Fibroblast of lung (primary cell): ENCODE data around the gene CDKN1A. TPM values are rescaled to one million over a fixed set of nuclear protein-coding genes. Genes with fewer than 3 reads are reported as not detected.

Experiments
- DNase-seq, 2 donors: peaks; one replicate each; pipeline versions ENCODE4 v3.0.0 to v3.0.0-alpha.2; 2010; ENCODE audit warnings: low read depth in 2 of 2
- H2AFZ ChIP-seq: 2 replicates; pipeline ENCODE4 v1.5.1; 2012; ENCODE audit warnings: low read length, control low read depth, inconsistent platforms
- H3K27ac ChIP-seq: 2 replicates; pipeline ENCODE4 v1.5.1; 2011; ENCODE audit warnings: low read length, control low read depth; ENCODE audit not compliant: insufficient read depth
- H3K27me3 ChIP-seq: 2 replicates; pipeline ENCODE4 v1.5.1; 2011; ENCODE audit warnings: mild to moderate bottlenecking, low read length; ENCODE audit not compliant: control insufficient read depth, insufficient read depth
- H3K36me3 ChIP-seq: 2 replicates; pipeline ENCODE4 v1.5.1; 2011; ENCODE audit warnings: low read length; ENCODE audit not compliant: control insufficient read depth, insufficient read depth
- H3K4me1 ChIP-seq: 2 replicates; pipeline ENCODE4 v1.5.1; 2011; ENCODE audit warnings: low read length; ENCODE audit not compliant: control insufficient read depth, insufficient read depth; ENCODE audit errors: extremely low read depth
- H3K4me2 ChIP-seq: 2 replicates; pipeline ENCODE4 v1.5.1; 2011; ENCODE audit warnings: low read length, control low read depth; ENCODE audit not compliant: insufficient read depth; ENCODE audit errors: extremely low read depth
- H3K4me3 ChIP-seq, 4 experiments: fragments of 200-600 bp in 1 of 4; sonication (generic) in 1 of 4; replicated peaks in 1 of 4; 2 replicates each; pipeline ENCODE4 v1.5.1; 2011 to 2016; ENCODE audit warnings: low read length in 4 of 4, low read depth in 3 of 4, mild to moderate bottlenecking in 3 of 4, control low read depth in 2 of 4, inconsistent platforms in 1 of 4, mixed read lengths in 1 of 4; ENCODE audit not compliant: insufficient read depth in 1 of 4; ENCODE audit errors: control extremely low read depth in 1 of 4
- H3K79me2 ChIP-seq: 2 replicates; pipeline ENCODE4 v1.5.1; 2012; ENCODE audit warnings: mild to moderate bottlenecking, low read length, inconsistent platforms; ENCODE audit not compliant: control insufficient read depth, insufficient read depth
- H3K9ac ChIP-seq: 2 replicates; pipeline ENCODE4 v1.5.1; 2011; ENCODE audit warnings: mild to moderate bottlenecking, low read length, control low read depth; ENCODE audit not compliant: insufficient read depth
- H3K9me3 ChIP-seq: 2 replicates; pipeline ENCODE4 v1.5.1; 2012; ENCODE audit warnings: low read depth, low read length; ENCODE audit not compliant: control insufficient read depth, insufficient read depth
- H4K20me1 ChIP-seq: 2 replicates; pipeline ENCODE4 v1.5.1; 2011; ENCODE audit warnings: low read length; ENCODE audit not compliant: control insufficient read depth, insufficient read depth; ENCODE audit errors: extremely low read depth
- CTCF ChIP-seq, 2 donors: IDR thresholded peaks in 1 of 2; conservative IDR thresholded peaks in 1 of 2; 1 replicate in 1 of 2; 2 replicates in 1 of 2; pipeline ENCODE4 v1.5.1; 2011 to 2012; ENCODE audit warnings: low read length in 2 of 2, control low read depth in 1 of 2, inconsistent platforms in 1 of 2, low read depth in 1 of 2, mild to moderate bottlenecking in 1 of 2
- EZH2 ChIP-seq: IDR thresholded peaks from 2 replicates; pipeline ENCODE4 v1.5.1; 2012; ENCODE audit warnings: low read length, control low read depth, mild to moderate bottlenecking; ENCODE audit errors: missing control alignments
- polyA plus RNA-seq, 2 donors: library from polyadenylated mRNA; depleted of rRNA in 1 of 2; stranded (reverse) in 1 of 2; unstranded in 1 of 2; fragments of >200 nt; gene quantifications; 2 replicates each; pipeline ENCODE4 v1.2.1, GENCODE V29; 2011 to 2012; ENCODE audit warnings: missing spikeins in 1 of 2
- total RNA-seq: library from RNA; depleted of rRNA; stranded (reverse); fragments of >200 nt; gene quantifications from 2 replicates; pipeline ENCODE4 v1.2.1, GENCODE V29; 2014

The CDKN1A gene
- total and polyA plus RNA-seq, 2 donors (not counting 1 experiment from before 2014, with no cell fraction given) = 166 to 900 TPM

- Histone ChIP-seq H3K4me3 (no peak within 1 kb of the TSS), H3K4me1 (no peaks in the 10 kb centered on the region), H2AFZ (no peak within 1 kb of the TSS), H3K9me3 (no peaks in the 10 kb centered on the region), H3K4me2 (no peak within 1 kb of the TSS), H3K79me2 (no peaks in the 10 kb centered on the region), H3K27ac (no peak within 1 kb of the TSS), H3K36me3 (no peaks in the 10 kb centered on the region), H3K9ac (no peak within 1 kb of the TSS), H3K27me3 (peaks cover 2% of the 10 kb centered on the region), H4K20me1 (no peaks in the 10 kb centered on the region)
- no peak for DNase-seq
- TF ChIP-seq CTCF (conservative IDR thresholded peaks at IDR 0.05 in 1 of 2, IDR thresholded peaks at IDR 0.05 in 1 of 2; ENCODE audit: low read depth in 1 of 2, low read length in 2 of 2) (no peak), EZH2 (no peak)
Measured at GRCh38 chr6:36697481-36697903, 19.0 kb downstream of the CDKN1A start, which contains the start of gene RAB44. Gene RAB44, plus strand, starts transcription at chr6:36697826. Its CDS starts 6,410 bp downstream, at chr6:36704236.

GRCh38 chr6:36698196-36698595 lies 19.7 kb downstream of the CDKN1A start:
- H3K27ac ChIP-seq = no peak overlapping the region
- no peaks in the 10 kb centered on the region for H3K36me3 ChIP-seq
- no peak for TF ChIP-seq EZH2
- TF ChIP-seq CTCF (conservative IDR thresholded peaks at IDR 0.05 in 1 of 2, IDR thresholded peaks at IDR 0.05 in 1 of 2; ENCODE audit: low read depth in 1 of 2, low read length in 2 of 2) = no peak
- no peaks in the 10 kb centered on the region for H3K9me3 ChIP-seq
- H3K4me3 ChIP-seq = no peak overlapping the region
- H2AFZ ChIP-seq = no peak overlapping the region
- no peaks in the 10 kb centered on the region for H4K20me1 ChIP-seq
- H3K4me2 ChIP-seq = no peak overlapping the region
- no peak overlapping the region for H3K9ac ChIP-seq
- H3K27me3 ChIP-seq = peaks cover 3% of the 10 kb centered on the region
- H3K4me1 ChIP-seq = no peaks in the 10 kb centered on the region
- no peak for DNase-seq
- no peaks in the 10 kb centered on the region for H3K79me2 ChIP-seq

GRCh38 chr6:36698871-36699271 lies 20.4 kb downstream of the CDKN1A start:
- H2AFZ ChIP-seq = no peak overlapping the region
- peaks cover 3% of the 10 kb centered on the region for H3K27me3 ChIP-seq
- H3K4me2 ChIP-seq = no peak overlapping the region
- H3K36me3 ChIP-seq = no peaks in the 10 kb centered on the region
- H3K9ac ChIP-seq = no peak overlapping the region
- no peaks in the 10 kb centered on the region for H3K79me2 ChIP-seq
- no peaks in the 10 kb centered on the region for H3K4me1 ChIP-seq
- DNase-seq = no peak
- TF ChIP-seq EZH2 (no peak), CTCF (conservative IDR thresholded peaks at IDR 0.05 in 1 of 2, IDR thresholded peaks at IDR 0.05 in 1 of 2; ENCODE audit: low read depth in 1 of 2, low read length in 2 of 2) (no peak)
- no peak overlapping the region for H3K4me3 ChIP-seq
- no peaks in the 10 kb centered on the region for H3K9me3 ChIP-seq
- H3K27ac ChIP-seq = no peak overlapping the region
- no peaks in the 10 kb centered on the region for H4K20me1 ChIP-seq
